Thyroid gland (tissue), 4 donors: ENCODE results near the gene SNAP47. TPM values are rescaled to one million over a fixed set of nuclear protein-coding genes. Genes with fewer than 3 reads are reported as not detected.

Experiments used
- DNase-seq, 2 donors: peaks; one replicate each; pipeline ENCODE4 v3.0.0-alpha.2; 2019
- H3K27ac ChIP-seq, 3 donors: fragments of 200-600 bp; sonication (generic); 1 replicate in 2 of 3; 2 replicates in 1 of 3; pipeline ENCODE4 v1.5.1; 2016 to 2019; ENCODE audit warnings: mild to moderate bottlenecking in 1 of 3, moderate library complexity in 1 of 3
- H3K27me3 ChIP-seq: fragments of 200-600 bp; sonication (generic); one replicate; pipeline ENCODE4 v1.5.1; 2019
- H3K36me3 ChIP-seq, 2 donors: fragments of 200-600 bp; sonication (generic); one replicate each; pipeline ENCODE4 v1.5.1; 2016 to 2019
- H3K4me1 ChIP-seq, 2 donors: fragments of 200-600 bp; sonication (generic); one replicate each; pipeline ENCODE4 v1.5.1; 2017 to 2019
- H3K4me3 ChIP-seq, 3 donors: fragments of 200-600 bp; sonication (generic); replicated peaks in 1 of 3; 1 replicate in 2 of 3; 2 replicates in 1 of 3; pipeline ENCODE4 v1.5.1; 2016; ENCODE audit warnings: mild to moderate bottlenecking in 1 of 3
- H3K9me3 ChIP-seq: fragments of 200-600 bp; sonication (generic); one replicate; pipeline ENCODE4 v1.5.1; 2017
- CTCF ChIP-seq, 6 experiments: fragments of 200-600 bp in 3 of 6; fragments of 450-650 bp in 3 of 6; sonication (generic) in 3 of 6; IDR thresholded peaks; one replicate each; pipeline ENCODE4 v1.5.1; 2016 to 2019; ENCODE audit warnings: antibody characterized with exemption in 6 of 6, mild to moderate bottlenecking in 2 of 6, inconsistent platforms in 1 of 6, moderate library complexity in 1 of 6
- POLR2A ChIP-seq, 2 donors: fragments of 450-650 bp; IDR thresholded peaks; one replicate each; pipeline ENCODE4 v1.6.1; 2017; ENCODE audit warnings: antibody characterized with exemption in 2 of 2, mild to moderate bottlenecking in 2 of 2, moderate library complexity in 1 of 2
- WGBS, 2 donors: methylation state at CpG; one replicate each; pipeline ENCODE4 v1.1.5; 2017; 5-methylcytosine and 5-hydroxymethylcytosine counted together
- intact Hi-C: fragments of 100-400 bp; cut with DNase I; formaldehyde crosslinking; loops from one replicate; pipeline ENCODE4 v1.15.1; 2023
- total RNA-seq, 4 donors: library from RNA; depleted of rRNA; stranded (reverse); fragments of >200 nt; gene quantifications; one replicate each; pipeline ENCODE4 v1.2.3, GENCODE V29; 2016

Gene SNAP47
- total RNA-seq, 4 donors from 2014 or later, result 50.4 to 72.6 (median 65.0) TPM

GRCh38 chr1:227771326-227771725 is 36.1 kb downstream of the SNAP47 start:
- H3K27ac ChIP-seq, result no peak overlapping the region
- DNase-seq, result no peak
- H3K27me3 ChIP-seq, result no peaks in the 10 kb centered on the region
- TF ChIP-seq POLR2A (IDR thresholded peaks at IDR 0.05), result no peak
- no peak for TF ChIP-seq CTCF (IDR thresholded peaks at IDR 0.05)
- intact Hi-C loops, result no loop called here
- no peak overlapping the region for H3K4me3 ChIP-seq
- H3K4me1 ChIP-seq, result no peaks in the 10 kb centered on the region
- H3K9me3 ChIP-seq, result no peaks in the 10 kb centered on the region
- WGBS, 2 donors, result 90 to 97% methylated on average over 4 to 6 of the region's 8 CpGs
- peaks cover 17 to 19% of the 10 kb centered on the region in 2 donors for H3K36me3 ChIP-seq

- Histone ChIP-seq H3K36me3 (peaks cover 17 to 19% of the 10 kb centered on the region in 2 donors), H3K27ac (no peak overlapping the region), H3K27me3 (no peaks in the 10 kb centered on the region), H3K4me3 (no peak overlapping the region), H3K4me1 (no peaks in the 10 kb centered on the region), H3K9me3 (no peaks in the 10 kb centered on the region)
- WGBS, 2 donors, result 87% methylated on average over 5 to 7 of the region's 7 CpGs
- TF ChIP-seq CTCF (IDR thresholded peaks at IDR 0.05), result no peak
- no peak for TF ChIP-seq POLR2A (IDR thresholded peaks at IDR 0.05)
- intact Hi-C loops, result no loop called here
- DNase-seq, result no peak
These were observed 36.5 kb downstream of the SNAP47 start for GRCh38 chr1:227771771-227772170.

GRCh38 chr1:227773558-227773957 is 38.3 kb downstream of the SNAP47 start:
- DNase-seq, result no peak
- H3K9me3 ChIP-seq, result no peaks in the 10 kb centered on the region
- no peak for TF ChIP-seq POLR2A (IDR thresholded peaks at IDR 0.05)
- no peak for TF ChIP-seq CTCF (IDR thresholded peaks at IDR 0.05)
- H3K4me1 ChIP-seq, result no peaks in the 10 kb centered on the region
- no peaks in the 10 kb centered on the region for H3K27me3 ChIP-seq
- peaks cover under 1 to 12% of the 10 kb centered on the region in 2 donors for H3K36me3 ChIP-seq
- no peak overlapping the region for H3K27ac ChIP-seq
- intact Hi-C loops, result no loop called here
- WGBS, 2 donors, result 91 to 94% methylated on average over 15 of the region's 15 CpGs
- H3K4me3 ChIP-seq, result no peak overlapping the region

- Histone ChIP-seq H3K27ac (no peak overlapping the region), H3K9me3 (no peaks in the 10 kb centered on the region), H3K4me3 (no peak overlapping the region), H3K36me3 (peaks cover 0 to 10% of the 10 kb centered on the region in 2 donors), H3K27me3 (no peaks in the 10 kb centered on the region), H3K4me1 (no peaks in the 10 kb centered on the region)
- TF ChIP-seq CTCF (IDR thresholded peaks at IDR 0.05) (no peak), POLR2A (IDR thresholded peaks at IDR 0.05) (no peak)
- 88 to 92% methylated on average over 11 to 13 of the region's 13 CpGs for WGBS, 2 donors
- DNase-seq, result no peak
- intact Hi-C loops, result no loop called here
These were observed 39.0 kb downstream of the SNAP47 start for GRCh38 chr1:227774051-227774731.

- no peaks in the 10 kb centered on the region for H3K27me3 ChIP-seq
- DNase-seq, result no peak
- peaks cover 0 to 9% of the 10 kb centered on the region in 2 donors for H3K36me3 ChIP-seq
- H3K9me3 ChIP-seq, result no peaks in the 10 kb centered on the region
- intact Hi-C loops, result no loop called here
- no peak overlapping the region for H3K27ac ChIP-seq
- TF ChIP-seq POLR2A (IDR thresholded peaks at IDR 0.05) (no peak), CTCF (IDR thresholded peaks at IDR 0.05) (no peak)
- no peak overlapping the region for H3K4me3 ChIP-seq
- H3K4me1 ChIP-seq, result no peaks in the 10 kb centered on the region
- WGBS, 2 donors, result 79 to 94% methylated on average over 28 of the region's 42 CpGs
These were observed 39.8 kb downstream of the SNAP47 start for GRCh38 chr1:227774821-227775661.
